GM23338 (cell line): ENCODE measurements around the gene PSPC1. TPM values are rescaled to one million over a fixed set of nuclear protein-coding genes. Genes with fewer than 3 reads are reported as not detected.

ENCODE experiments used
- ATAC-seq: fragments of 200-7000 bp; cut with Tn5 transposase; 3 replicates; pipeline ENCODE4 v1.9.1; 2020
- DNase-seq: peaks from one replicate; pipeline ENCODE4 v3.0.0-alpha.2; 2015; ENCODE audit warnings: low spot score
- H2AFZ ChIP-seq: fragments of 200-600 bp; sonication (generic); 2 replicates; pipeline ENCODE4 v1.8.0; 2016; ENCODE audit warnings: antibody characterized with exemption, mild to moderate bottlenecking, moderate library complexity
- H3F3A ChIP-seq: fragments of 200-600 bp; sonication (generic); replicated peaks from 2 replicates; pipeline ENCODE4 v1.8.0; 2017; ENCODE audit warnings: antibody characterized with exemption, mixed run types, low read depth
- H3K27ac ChIP-seq: fragments of 200-600 bp; sonication (generic); 2 replicates; pipeline ENCODE4 v1.6.1; 2016; ENCODE audit warnings: low read depth
- H3K27me3 ChIP-seq: fragments of 200-600 bp; sonication (generic); 2 replicates; pipeline ENCODE4 v1.8.0; 2016; ENCODE audit warnings: mild to moderate bottlenecking, mixed run types, moderate library complexity; ENCODE audit not compliant: insufficient read depth
- H3K36me3 ChIP-seq: fragments of 200-600 bp; sonication (generic); 2 replicates; pipeline ENCODE4 v1.8.0; 2016; ENCODE audit warnings: mild to moderate bottlenecking; ENCODE audit not compliant: insufficient read depth
- H3K4me1 ChIP-seq: fragments of 200-600 bp; sonication (generic); 2 replicates; pipeline ENCODE4 v1.8.0; 2016; ENCODE audit warnings: mild to moderate bottlenecking, moderate library complexity; ENCODE audit not compliant: insufficient read depth
- H3K4me2 ChIP-seq: fragments of 200-600 bp; sonication (generic); 2 replicates; pipeline ENCODE4 v1.7.1; 2017; ENCODE audit warnings: mixed run types
- H3K4me3 ChIP-seq: fragments of 200-600 bp; sonication (generic); 2 replicates; pipeline ENCODE4 v1.6.1; 2016; ENCODE audit warnings: mixed run types
- H3K79me2 ChIP-seq: fragments of 200-600 bp; sonication (generic); replicated peaks from 2 replicates; pipeline ENCODE4 v1.8.0; 2017; ENCODE audit warnings: mild to moderate bottlenecking; ENCODE audit not compliant: insufficient read depth
- H3K9me2 ChIP-seq: fragments of 200-600 bp; sonication (generic); 2 replicates; pipeline ENCODE4 v1.8.0; 2017; ENCODE audit not compliant: insufficient read depth
- H4K20me1 ChIP-seq: fragments of 200-600 bp; sonication (generic); replicated peaks from 2 replicates; pipeline ENCODE4 v1.8.0; 2017; ENCODE audit warnings: mild to moderate bottlenecking; ENCODE audit not compliant: insufficient read depth
- H3K27ac Mint-ChIP-seq: 2 replicates; pipeline ENCODE4 v1.8.0; 2020; ENCODE audit warnings: inconsistent platforms, mild to moderate bottlenecking, moderate library complexity, mixed read lengths
- H3K27me3 Mint-ChIP-seq: 3 replicates; pipeline ENCODE4 v1.8.0; 2022; ENCODE audit warnings: low read depth, mild to moderate bottlenecking, moderate library complexity, mixed read lengths, inconsistent platforms; ENCODE audit not compliant: insufficient read depth, poor library complexity
- H3K36me3 Mint-ChIP-seq: 3 replicates; pipeline ENCODE4 v1.8.0; 2021; ENCODE audit warnings: low read depth, mild to moderate bottlenecking, inconsistent platforms, moderate library complexity, mixed read lengths
- H3K4me1 Mint-ChIP-seq: 3 replicates; pipeline ENCODE4 v1.8.0; 2020; ENCODE audit warnings: mild to moderate bottlenecking, inconsistent platforms, mixed read lengths
- H3K4me3 Mint-ChIP-seq: 3 replicates; pipeline ENCODE4 v1.8.0; 2021; ENCODE audit warnings: moderate library complexity, mild to moderate bottlenecking, inconsistent platforms, mixed read lengths
- H3K9me3 Mint-ChIP-seq: 3 replicates; pipeline ENCODE4 v1.8.0; 2020; ENCODE audit warnings: moderate library complexity, mild to moderate bottlenecking, inconsistent platforms, mixed read lengths
- CREB1 ChIP-seq: fragments of 250-450 bp; sonication (Bioruptor Pico); IDR thresholded peaks from 2 replicates; pipeline ENCODE4 v1.5.0; 2020; ENCODE audit warnings: low read depth, mild to moderate bottlenecking, moderate library complexity
- CTCF ChIP-seq, 2 experiments: fragments of 200-600 bp in 1 of 2; sonication (generic) in 1 of 2; conservative IDR thresholded peaks; 2 replicates each; pipeline versions ENCODE4 v1.5.1 to v1.6.1; 2016 to 2017; ENCODE audit warnings: antibody characterized with exemption in 2 of 2, low read depth in 2 of 2, mild to moderate bottlenecking in 2 of 2, moderate library complexity in 1 of 2
- ETS1 ChIP-seq: IDR thresholded peaks from 2 replicates; pipeline ENCODE4 v1.6.1; 2016; ENCODE audit warnings: antibody characterized with exemption
- EZH2 ChIP-seq: fragments of 200-600 bp; sonication (generic); IDR thresholded peaks from one replicate; pipeline ENCODE4 v1.8.0; 2017; ENCODE audit warnings: antibody characterized with exemption, mild to moderate bottlenecking, low read depth; ENCODE audit not compliant: unreplicated experiment
- EZH2phosphoT487 ChIP-seq: fragments of 200-600 bp; sonication (generic); IDR thresholded peaks from one replicate; pipeline ENCODE4 v1.8.1; 2018; ENCODE audit warnings: antibody characterized with exemption; ENCODE audit not compliant: unreplicated experiment
- JUNB ChIP-seq: IDR thresholded peaks from one replicate; pipeline ENCODE4 v1.6.1; 2016; ENCODE audit warnings: antibody characterized with exemption; ENCODE audit not compliant: unreplicated experiment
- NANOG ChIP-seq: IDR thresholded peaks from 2 replicates; pipeline ENCODE4 v1.6.1; 2016; ENCODE audit warnings: antibody characterized with exemption, borderline replicate concordance
- POLR2AphosphoS5 ChIP-seq: IDR thresholded peaks from 2 replicates; pipeline ENCODE4 v1.6.1; 2016; ENCODE audit warnings: antibody characterized with exemption, low read depth
- REST ChIP-seq: IDR thresholded peaks from one replicate; pipeline ENCODE4 v1.6.1; 2018; ENCODE audit warnings: antibody characterized with exemption; ENCODE audit not compliant: unreplicated experiment
- STAT1 ChIP-seq: IDR thresholded peaks from one replicate; pipeline ENCODE4 v1.6.1; 2016; ENCODE audit warnings: antibody characterized with exemption; ENCODE audit not compliant: unreplicated experiment
- ZNF114 ChIP-seq: fragments of 250-450 bp; sonication (Bioruptor Pico); IDR thresholded peaks from 2 replicates; pipeline ENCODE4 v1.5.0; 2020; ENCODE audit warnings: mild to moderate bottlenecking, moderate library complexity
- ZNF331 ChIP-seq: fragments of 250-450 bp; sonication (Bioruptor Pico); IDR thresholded peaks from 2 replicates; pipeline ENCODE4 v1.5.0; 2020; ENCODE audit warnings: low read depth, mild to moderate bottlenecking, moderate library complexity
- ZNF462 ChIP-seq: fragments of 250-450 bp; sonication (Bioruptor Pico); IDR thresholded peaks from 2 replicates; pipeline ENCODE4 v1.5.0; 2020; ENCODE audit warnings: mild to moderate bottlenecking, moderate library complexity
- polyA plus RNA-seq: library from polyadenylated mRNA; unstranded; fragments of >200 nt; fragmentation: Nextera tagmentation; extraction: Ambion mirVana; gene quantifications from 2 replicates; pipeline ENCODE4 v1.2.1, GENCODE V29; 2016
- total RNA-seq: library from RNA; depleted of rRNA; stranded (reverse); fragments of >200 nt; shearing (Covaris generic); gene quantifications from 2 replicates; pipeline ENCODE4 v1.2.3, GENCODE V29; 2014

PSPC1 gene
- total and polyA plus RNA-seq, 2 experiments from 2014 or later: 38.2 to 80.2 TPM

GRCh38 chr13:19817510-19818158 is 34.9 kb upstream of the PSPC1 start:
- Mint-ChIP-seq H3K9me3 (peaks cover 9% of the 10 kb centered on the region; the same call in 2 of the 3 replicates), H3K36me3 (peaks cover 18% of the 10 kb centered on the region), H3K4me1 (peaks cover 9% of the 10 kb centered on the region; the same call in 2 of the 3 replicates), H3K27ac (no peak overlapping the region), H3K4me3 (no peak overlapping the region), H3K27me3 (peaks cover 2% of the 10 kb centered on the region)
- no peak overlapping the region for H3K27ac ChIP-seq
- H3K4me3 ChIP-seq: no peak overlapping the region
- H3F3A ChIP-seq: 0 out of 2 replicates have a peak, but pooled peaks cover 5% of the 10 kb centered on the region
- no peaks in the 10 kb centered on the region for H3K36me3 ChIP-seq
- no peaks in the 10 kb centered on the region for H3K9me2 ChIP-seq
- TF ChIP-seq ETS1: no peak
- no peak for TF ChIP-seq CTCF (conservative IDR thresholded peaks at IDR 0.05; ENCODE audit: low read depth in 2 of 2)
- no peak for TF ChIP-seq ZNF462 (CRISPR knock-in tag)
- TF ChIP-seq ZNF331: no peak
- TF ChIP-seq NANOG: no peak
- TF ChIP-seq ZNF114: no peak
- TF ChIP-seq POLR2AphosphoS5: no peak
- TF ChIP-seq EZH2: no peak
- TF ChIP-seq EZH2phosphoT487: no peak
- no peak for TF ChIP-seq REST
- TF ChIP-seq CREB1 (CRISPR knock-in tag): no peak
- TF ChIP-seq JUNB: no peak
- TF ChIP-seq STAT1: no peak
- no peaks in the 10 kb centered on the region for H3K27me3 ChIP-seq
- no peak overlapping the region for H3K4me2 ChIP-seq
- peaks cover 6% of the 10 kb centered on the region; the same call in 1 of the 2 replicates for H4K20me1 ChIP-seq
- DNase-seq (no peak), ATAC-seq (no peak)
- no peak overlapping the region for H2AFZ ChIP-seq
- no peaks in the 10 kb centered on the region for H3K4me1 ChIP-seq
- H3K79me2 ChIP-seq: no peaks in the 10 kb centered on the region
